Smooth muscle cell (in vitro differentiated cells): ENCODE data around the gene EMILIN1. TPM values are rescaled to one million over a fixed set of nuclear protein-coding genes. Genes with fewer than 3 reads are reported as not detected.
A peak's percentile ranks its signal among the peaks of the same experiment; 100 is the strongest.

Experiments used
- DNase-seq: peaks from one replicate; lab custom pipeline; 2025; ENCODE audit not compliant: unreplicated experiment; lab: John Stamatoyannopoulos, UW
- H2AFZ ChIP-seq: fragments of 200-600 bp; sonication (generic); 2 replicates; pipeline ENCODE4 v1.6.0; 2016; ENCODE audit warnings: antibody characterized with exemption, low read depth, mild to moderate bottlenecking
- H3F3A ChIP-seq: fragments of 200-600 bp; sonication (generic); 2 replicates; pipeline ENCODE4 v1.6.0; 2017; ENCODE audit warnings: antibody characterized with exemption, low read depth
- H3K27ac ChIP-seq: fragments of 200-600 bp; sonication (generic); 2 replicates; pipeline ENCODE4 v1.5.1; 2016; ENCODE audit warnings: low read depth, mild to moderate bottlenecking
- H3K27me3 ChIP-seq: fragments of 200-600 bp; sonication (generic); 2 replicates; pipeline ENCODE4 v1.6.1; 2016; ENCODE audit warnings: low read depth, mild to moderate bottlenecking
- H3K36me3 ChIP-seq: fragments of 200-600 bp; sonication (generic); 2 replicates; pipeline ENCODE4 v1.5.1; 2016; ENCODE audit warnings: low read depth
- H3K4me1 ChIP-seq: fragments of 200-600 bp; sonication (generic); 2 replicates; pipeline ENCODE4 v1.5.1; 2016; ENCODE audit warnings: low read depth
- H3K4me2 ChIP-seq: fragments of 200-600 bp; sonication (generic); 2 replicates; pipeline ENCODE4 v1.6.0; 2016; ENCODE audit warnings: mild to moderate bottlenecking
- H3K4me3 ChIP-seq: fragments of 200-600 bp; sonication (generic); 2 replicates; pipeline ENCODE4 v1.5.1; 2016; ENCODE audit warnings: mild to moderate bottlenecking
- H3K79me2 ChIP-seq: fragments of 200-600 bp; sonication (generic); 2 replicates; pipeline ENCODE4 v1.6.0; 2016; ENCODE audit warnings: low read depth, mild to moderate bottlenecking
- H3K9ac ChIP-seq: fragments of 200-600 bp; sonication (generic); 2 replicates; pipeline ENCODE4 v1.6.0; 2016; ENCODE audit warnings: low read depth
- H3K9me3 ChIP-seq: fragments of 200-600 bp; sonication (generic); replicated peaks from 2 replicates; pipeline ENCODE4 v1.5.1; 2016; ENCODE audit warnings: low read depth
- H4K20me1 ChIP-seq: fragments of 200-600 bp; sonication (generic); 2 replicates; pipeline ENCODE4 v1.6.0; 2016; ENCODE audit warnings: low read depth
- CTCF ChIP-seq: fragments of 200-600 bp; sonication (generic); IDR thresholded peaks from 2 replicates; pipeline ENCODE4 v1.5.1; 2017; ENCODE audit warnings: borderline replicate concordance, mild to moderate bottlenecking, antibody characterized with exemption; ENCODE audit not compliant: insufficient read depth, poor library complexity, severe bottlenecking
- WGBS: methylation state at CpG from one replicate; pipeline ENCODE4 v1.1.7; 2016; ENCODE audit warnings: low lambda C conversion rate; 5-methylcytosine and 5-hydroxymethylcytosine counted together
- polyA plus RNA-seq: library from polyadenylated mRNA; unstranded; fragments of >200 nt; fragmentation: Nextera tagmentation; extraction: Ambion mirVana; gene quantifications from 2 replicates; pipeline ENCODE4 v1.2.1, GENCODE V29; 2016
- total RNA-seq: library from RNA; depleted of rRNA; stranded (reverse); fragments of >200 nt; gene quantifications from 2 replicates; pipeline ENCODE4 v1.2.3, GENCODE V29; 2014

Gene EMILIN1
- total and polyA plus RNA-seq, 2 experiments from 2014 or later = 111 to 518 TPM

DNA sequence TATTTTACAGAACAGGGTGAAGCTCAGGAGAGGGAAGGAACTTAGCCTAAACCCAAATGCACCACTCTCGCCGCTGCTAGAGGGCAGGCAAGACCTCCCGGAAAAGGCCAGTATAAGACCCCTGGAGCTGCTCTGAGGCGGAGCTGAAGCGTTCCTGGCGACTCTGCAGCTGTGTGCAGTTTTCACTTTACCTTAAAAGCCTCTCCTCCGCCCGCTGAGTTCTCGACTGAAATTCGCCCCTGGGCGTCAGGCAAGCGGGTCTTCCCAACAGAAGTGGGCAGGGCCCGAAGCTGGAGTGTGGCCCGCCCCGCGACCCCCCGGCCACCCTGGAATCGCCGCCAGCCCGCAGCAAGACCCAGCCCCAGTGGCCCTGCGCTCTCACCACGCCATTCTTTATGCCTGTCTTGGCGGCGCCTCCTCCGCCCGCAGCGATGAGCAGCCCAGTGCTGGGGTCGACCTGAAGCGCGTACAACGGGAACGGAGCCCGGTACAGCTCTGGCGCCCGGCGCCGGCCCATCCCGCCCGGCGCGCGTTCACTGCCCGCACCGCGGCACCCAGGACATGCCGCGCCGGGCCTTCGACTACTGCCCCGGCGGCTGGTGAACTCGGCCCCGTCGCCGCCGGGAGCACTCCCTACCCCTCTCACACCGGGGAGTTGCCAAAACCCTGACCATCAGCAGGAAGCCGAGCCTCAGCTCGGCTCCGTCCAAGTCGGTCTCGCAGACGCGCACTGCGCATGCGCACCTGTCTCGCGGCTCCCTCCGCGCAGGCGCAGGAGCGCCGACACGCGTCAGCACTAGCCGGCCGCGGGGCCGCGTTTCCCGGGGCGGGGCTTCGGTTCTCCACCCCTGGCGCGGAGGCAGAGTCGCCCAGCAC, 55.7 kb downstream of the EMILIN1 start, which contains the start of gene PREB:
TSS of gene PREB (minus strand) at position 732 of the 876 bp plus-strand sequence. CDS start at position 517, 215 bp downstream.
- Histone ChIP-seq H2AFZ (peak within 1 kb of the TSS; percentile 82), H3K9me3 (no peaks in the 10 kb centered on the region), H3F3A (peaks cover 4% of the 10 kb centered on the region), H3K27ac (peak within 1 kb of the TSS; percentile 53), H3K79me2 (peaks cover 17% of the 10 kb centered on the region), H3K4me2 (peak within 1 kb of the TSS; percentile 85), H4K20me1 (peaks cover 18% of the 10 kb centered on the region), H3K27me3 (no peaks in the 10 kb centered on the region), H3K36me3 (no peaks in the 10 kb centered on the region), H3K9ac (peak within 1 kb of the TSS; percentile 81), H3K4me1 (peaks cover 6% of the 10 kb centered on the region), H3K4me3 (peak within 1 kb of the TSS; percentile 83)
- DNase-seq = peak; percentile 92
- TF ChIP-seq CTCF = no peak
- WGBS = under 1% methylated on average over 74 of the region's 86 CpGs

GRCh38 chr2:27134781-27135477, 56.5 kb downstream of the EMILIN1 start:
- H3K27ac ChIP-seq = no peak overlapping the region
- no peak for TF ChIP-seq CTCF
- peaks cover 4% of the 10 kb centered on the region for H3F3A ChIP-seq
- H3K9me3 ChIP-seq = no peaks in the 10 kb centered on the region
- H3K36me3 ChIP-seq = no peaks in the 10 kb centered on the region
- H3K9ac ChIP-seq = no peak overlapping the region
- 52% methylated on average over 33 of the region's 33 CpGs for WGBS
- H3K4me3 ChIP-seq = peak overlapping the region; percentile 83
- H3K27me3 ChIP-seq = no peaks in the 10 kb centered on the region
- H3K4me2 ChIP-seq = peak overlapping the region; percentile 74
- H3K79me2 ChIP-seq = peaks cover 17% of the 10 kb centered on the region
- H3K4me1 ChIP-seq = peaks cover 6% of the 10 kb centered on the region
- no peak for DNase-seq
- H4K20me1 ChIP-seq = peaks cover 18% of the 10 kb centered on the region
- H2AFZ ChIP-seq = peak overlapping the region; percentile 82

DNA sequence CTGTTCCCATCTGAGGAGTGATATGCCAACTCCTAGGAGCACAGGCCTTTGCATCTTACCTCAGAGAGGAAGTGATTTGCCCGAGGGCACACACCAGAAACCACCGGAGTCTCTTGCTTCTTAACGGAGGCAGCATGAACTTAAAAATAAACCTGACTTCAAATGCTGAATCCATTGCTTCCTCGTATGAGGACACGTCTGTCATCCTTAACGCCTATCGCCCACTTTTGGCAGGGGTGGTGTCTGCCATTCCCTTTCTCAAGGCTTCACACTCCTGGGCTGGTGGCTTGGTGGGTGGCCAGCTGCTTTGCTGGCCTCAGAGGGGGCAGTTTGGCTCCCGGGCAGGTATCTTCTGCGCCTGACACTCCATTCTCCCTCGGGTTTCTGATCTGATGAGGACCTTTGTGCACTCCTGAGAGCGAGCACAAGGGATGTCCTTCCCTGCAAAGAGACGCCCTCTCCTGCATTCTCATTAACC, 57.1 kb downstream of the EMILIN1 start:
- 96% methylated on average over 12 of the region's 12 CpGs for WGBS
- Histone ChIP-seq H3K27ac (no peak overlapping the region), H3K36me3 (no peaks in the 10 kb centered on the region), H3K9me3 (no peaks in the 10 kb centered on the region), H3K4me2 (no peak overlapping the region), H2AFZ (no peak overlapping the region), H4K20me1 (peaks cover 18% of the 10 kb centered on the region), H3K79me2 (peaks cover 17% of the 10 kb centered on the region), H3F3A (peaks cover 4% of the 10 kb centered on the region), H3K4me3 (no peak overlapping the region), H3K27me3 (no peaks in the 10 kb centered on the region), H3K4me1 (peaks cover 6% of the 10 kb centered on the region), H3K9ac (no peak overlapping the region)
- no peak for DNase-seq
- TF ChIP-seq CTCF = no peak

Other genes with a start within 250 kb of the EMILIN1 start
- 0.40 TPM in 1 of 2 replicates, not detected in the other for gene DPYSL5, start 230.5 kb upstream of the EMILIN1 start, total RNA-seq
- 0.37 TPM in 1 of 2 replicates, not detected in the other for gene DPYSL5, start 230.5 kb upstream of the EMILIN1 start, polyA plus RNA-seq
- gene MAPRE3, start 108.0 kb upstream of the EMILIN1 start, total RNA-seq = 9.5 and 12.5 TPM in 2 replicates
- gene MAPRE3, start 108.0 kb upstream of the EMILIN1 start, polyA plus RNA-seq = 29.5 and 30.5 TPM in 2 replicates
- gene TMEM214, start 45.6 kb upstream of the EMILIN1 start, total RNA-seq = 67.7 and 79.6 TPM in 2 replicates
- 94.9 and 99.7 TPM in 2 replicates for gene TMEM214, start 45.6 kb upstream of the EMILIN1 start, polyA plus RNA-seq
- 10.9 and 13.7 TPM in 2 replicates for gene AGBL5, start 26.9 kb upstream of the EMILIN1 start, total RNA-seq
- 17.1 and 20.0 TPM in 2 replicates for gene AGBL5, start 26.9 kb upstream of the EMILIN1 start, polyA plus RNA-seq
- 529 and 848 TPM in 2 replicates for gene OST4, start 7.0 kb upstream of the EMILIN1 start, total RNA-seq
- gene OST4, start 7.0 kb upstream of the EMILIN1 start, polyA plus RNA-seq = 1,164 and 1,292 TPM in 2 replicates
- gene KHK, start 8.2 kb downstream of the EMILIN1 start, total RNA-seq = 0.27 and 0.94 TPM in 2 replicates
- 1.6 and 2.1 TPM in 2 replicates for gene KHK, start 8.2 kb downstream of the EMILIN1 start, polyA plus RNA-seq
- 0.27 TPM in 1 of 2 replicates, not detected in the other for gene CGREF1, start 40.5 kb downstream of the EMILIN1 start, total RNA-seq
- 0.85 and 0.97 TPM in 2 replicates for gene CGREF1, start 40.5 kb downstream of the EMILIN1 start, polyA plus RNA-seq
- gene ABHD1, start 45.2 kb downstream of the EMILIN1 start, total RNA-seq = not detected in 2 replicates
- gene ABHD1, start 45.2 kb downstream of the EMILIN1 start, polyA plus RNA-seq = 0.13 TPM in 1 of 2 replicates, not detected in the other
- 44.9 and 53.2 TPM in 2 replicates for gene PREB, start 56.0 kb downstream of the EMILIN1 start, total RNA-seq
- 62.6 and 78.5 TPM in 2 replicates for gene PREB, start 56.0 kb downstream of the EMILIN1 start, polyA plus RNA-seq
- gene PRR30, start 60.8 kb downstream of the EMILIN1 start, total RNA-seq = not detected in 2 replicates
- not detected in 2 replicates for gene PRR30, start 60.8 kb downstream of the EMILIN1 start, polyA plus RNA-seq
- gene TCF23, start 70.4 kb downstream of the EMILIN1 start, total RNA-seq = not detected in 2 replicates
- gene TCF23, start 70.4 kb downstream of the EMILIN1 start, polyA plus RNA-seq = not detected in 2 replicates
- gene ATRAID, start 133.4 kb downstream of the EMILIN1 start, total RNA-seq = 233 and 243 TPM in 2 replicates
- gene ATRAID, start 133.4 kb downstream of the EMILIN1 start, polyA plus RNA-seq = 319 and 335 TPM in 2 replicates
- 32.3 and 49.8 TPM in 2 replicates for gene SLC5A6, start 133.7 kb downstream of the EMILIN1 start, total RNA-seq
- 25.7 and 35.8 TPM in 2 replicates for gene SLC5A6, start 133.7 kb downstream of the EMILIN1 start, polyA plus RNA-seq
- gene CAD, start 138.8 kb downstream of the EMILIN1 start, total RNA-seq = 20.3 and 20.4 TPM in 2 replicates
- 32.4 and 34.3 TPM in 2 replicates for gene CAD, start 138.8 kb downstream of the EMILIN1 start, polyA plus RNA-seq
- gene SLC30A3, start 184.4 kb downstream of the EMILIN1 start, total RNA-seq = not detected in 2 replicates
- gene SLC30A3, start 184.4 kb downstream of the EMILIN1 start, polyA plus RNA-seq = 0.17 TPM in 1 of 2 replicates, not detected in the other
- not detected in 2 replicates for gene DNAJC5G, start 196.8 kb downstream of the EMILIN1 start, total RNA-seq
- gene DNAJC5G, start 196.8 kb downstream of the EMILIN1 start, polyA plus RNA-seq = not detected in 2 replicates
- gene TRIM54, start 203.8 kb downstream of the EMILIN1 start, total RNA-seq = 0.22 TPM in 1 of 2 replicates, not detected in the other
- gene TRIM54, start 203.8 kb downstream of the EMILIN1 start, polyA plus RNA-seq = 0.80 TPM in 1 of 2 replicates, not detected in the other
- 0.36 and 0.54 TPM in 2 replicates for gene UCN, start 229.8 kb downstream of the EMILIN1 start, total RNA-seq
- gene UCN, start 229.8 kb downstream of the EMILIN1 start, polyA plus RNA-seq = 2.7 and 3.6 TPM in 2 replicates
- 87.1 and 114 TPM in 2 replicates for gene MPV17, start 244.5 kb downstream of the EMILIN1 start, total RNA-seq
- gene MPV17, start 244.5 kb downstream of the EMILIN1 start, polyA plus RNA-seq = 117 and 128 TPM in 2 replicates